HG02798 (cell line): ENCODE results near the gene SULT1C2.
"Not testable (repeated sequence)": the region's sequence is repeated elsewhere in the genome, so short reads cannot be mapped to it uniquely, and the experiment has no call there.

Experiments
- ATAC-seq: cut with Tn5 transposase; IDR thresholded peaks from one replicate; pipeline ENCODE4 v1.9.1; 2021; ENCODE audit warnings: mild to moderate bottlenecking; ENCODE audit not compliant: unreplicated experiment, poor library complexity

SULT1C2 gene

GRCh38 chr2:108288534-108289106 is at the start of gene SULT1C2:
TSS of gene SULT1C2 (plus strand) at chr2:108288895. CDS start at chr2:108293668, 4,773 bp downstream.
- no peak for ATAC-seq

- ATAC-seq: no peak
Measured at GRCh38 chr2:108239786-108240185, 48.9 kb upstream of the SULT1C2 start, which contains the start of gene SULT1C3. TSS of gene SULT1C3 (plus strand) at chr2:108239968. CDS start at chr2:108247195, 7,227 bp downstream.

- ATAC-seq: no peak
Measured at GRCh38 chr2:108240966-108241365, 47.7 kb upstream of the SULT1C2 start.

- no peak for ATAC-seq
Measured at GRCh38 chr2:108243566-108243965, 45.1 kb upstream of the SULT1C2 start.

- no peak for ATAC-seq
Measured at GRCh38 chr2:108244667-108245414, 43.9 kb upstream of the SULT1C2 start.

GRCh38 chr2:108253106-108253505 is 35.6 kb upstream of the SULT1C2 start:
- no peak for ATAC-seq

GRCh38 chr2:108257757-108258331 is 30.9 kb upstream of the SULT1C2 start:
- ATAC-seq: no peak

GRCh38 chr2:108260773-108261172 is 27.9 kb upstream of the SULT1C2 start:
- ATAC-seq: no peak

GRCh38 chr2:108262036-108262435 is 26.7 kb upstream of the SULT1C2 start:
- ATAC-seq: no peak

GRCh38 chr2:108263401-108263800 is 25.3 kb upstream of the SULT1C2 start:
- no peak for ATAC-seq

GRCh38 chr2:108266218-108266617 is 22.5 kb upstream of the SULT1C2 start:
- no peak for ATAC-seq

- ATAC-seq: no peak
Measured at GRCh38 chr2:108267101-108267500, 21.6 kb upstream of the SULT1C2 start.

GRCh38 chr2:108268001-108268400 is 20.7 kb upstream of the SULT1C2 start:
- no peak for ATAC-seq

- no peak for ATAC-seq
Measured at GRCh38 chr2:108270346-108270745, 18.3 kb upstream of the SULT1C2 start.

- no peak for ATAC-seq
Measured at GRCh38 chr2:108270768-108271506, 17.8 kb upstream of the SULT1C2 start.

- ATAC-seq: no peak
Measured at GRCh38 chr2:108271691-108272253, 16.9 kb upstream of the SULT1C2 start.

- no peak for ATAC-seq
Measured at GRCh38 chr2:108278631-108279030, 10.1 kb upstream of the SULT1C2 start.

- ATAC-seq: no peak
Measured at GRCh38 chr2:108279468-108279867, 9.2 kb upstream of the SULT1C2 start.

GRCh38 chr2:108280466-108280865 is 8.2 kb upstream of the SULT1C2 start:
- ATAC-seq: no peak

- ATAC-seq: not testable (repeated sequence)
Measured at GRCh38 chr2:108284566-108284965, 4.1 kb upstream of the SULT1C2 start.

- ATAC-seq: no peak
Measured at GRCh38 chr2:108285616-108286015, 3.1 kb upstream of the SULT1C2 start.
